Endothelial cell of umbilical vein (primary cell): ENCODE results near the gene CIBAR2. TPM values are rescaled to one million over a fixed set of nuclear protein-coding genes. Genes with fewer than 3 reads are reported as not detected.

Source experiments
- BruUV-seq: library from RNA; stranded (reverse); fragments of 400-500 nt; replicated peaks from 2 replicates; lab custom pipeline; 2021; lab: Mats Ljungman, UMichigan
- CTCF ChIA-PET: fragments of 300-600, 350-600 bp; sonication (Branson Sonifier 250); formaldehyde crosslinking; loops from one replicate; lab custom pipeline; 2021; ENCODE audit warnings: antibody characterized with exemption, inconsistent platforms; lab: Charles Lee
- POLR2A ChIA-PET: fragments of 300-600, 350-600 bp; sonication (Branson Sonifier 250); formaldehyde crosslinking; loops from one replicate; lab custom pipeline; 2021; ENCODE audit warnings: antibody characterized with exemption, inconsistent platforms; lab: Charles Lee
- DNase-seq: peaks from one replicate; pipeline ENCODE4 v3.0.0-alpha.2; 2011; ENCODE audit warnings: low read depth, low spot score
- FAIRE-seq: peaks from 2 replicates; lab custom pipeline; 2011; peaks lifted over from hg19 to GRCh38; lab: Jason Lieb, UNC
- H2AFZ ChIP-seq: 2 replicates; pipeline ENCODE4 v1.6.0; 2012; ENCODE audit warnings: low read depth, low read length, control low read depth, inconsistent platforms
- H3K27ac ChIP-seq: 2 replicates; pipeline ENCODE4 v1.5.1; 2011; ENCODE audit warnings: low read depth, mild to moderate bottlenecking, control low read depth, low read length, moderate library complexity; ENCODE audit not compliant: insufficient read depth
- H3K27me3 ChIP-seq, 2 experiments: 2 replicates each; pipeline versions ENCODE4 v1.6.0 to v1.6.1; 2011; ENCODE audit warnings: low read length in 2 of 2, mixed read lengths in 1 of 2; ENCODE audit not compliant: control insufficient read depth in 2 of 2, insufficient read depth in 2 of 2
- H3K36me3 ChIP-seq, 2 experiments: 2 replicates in 1 of 2; 3 replicates in 1 of 2; pipeline ENCODE4 v1.5.1; 2011; ENCODE audit warnings: low read length in 2 of 2, mild to moderate bottlenecking in 1 of 2, moderate library complexity in 1 of 2; ENCODE audit not compliant: control insufficient read depth in 2 of 2, insufficient read depth in 2 of 2; ENCODE audit errors: extremely low read depth in 1 of 2
- H3K4me1 ChIP-seq: 3 replicates; pipeline ENCODE4 v1.5.1; 2011; ENCODE audit warnings: mild to moderate bottlenecking, low read length; ENCODE audit not compliant: control insufficient read depth, insufficient read depth; ENCODE audit errors: extremely low read depth
- H3K4me2 ChIP-seq: 2 replicates; pipeline ENCODE4 v1.6.1; 2011; ENCODE audit warnings: low read length, control low read depth, mixed read lengths; ENCODE audit not compliant: insufficient read depth
- H3K4me3 ChIP-seq, 3 experiments: fragments of 200-600 bp in 1 of 3; sonication (generic), shearing (Covaris generic) in 1 of 3; replicated peaks in 1 of 3; 2 replicates each; pipeline ENCODE4 v1.5.1; 2011 to 2016; ENCODE audit warnings: control low read depth in 3 of 3, low read length in 3 of 3, mild to moderate bottlenecking in 2 of 3, inconsistent platforms in 1 of 3, low read depth in 1 of 3, moderate library complexity in 1 of 3; ENCODE audit not compliant: insufficient read depth in 1 of 3
- H3K79me2 ChIP-seq: 2 replicates; pipeline ENCODE4 v1.6.0; 2012; ENCODE audit warnings: low read length, inconsistent platforms; ENCODE audit not compliant: control insufficient read depth, insufficient read depth
- H3K9ac ChIP-seq: replicated peaks from 2 replicates; pipeline ENCODE3; 2011; ENCODE audit warnings: low read length, control low read depth; ENCODE audit not compliant: insufficient read depth; ENCODE audit errors: extremely low read depth
- H3K9me1 ChIP-seq: replicated peaks from 3 replicates; pipeline ENCODE4 v1.6.0; 2011; ENCODE audit warnings: mild to moderate bottlenecking, low read length; ENCODE audit not compliant: control insufficient read depth, insufficient read depth; ENCODE audit errors: extremely low read depth
- H3K9me3 ChIP-seq: replicated peaks from 2 replicates; pipeline ENCODE4 v1.5.1; 2012; ENCODE audit warnings: low read length, inconsistent platforms; ENCODE audit not compliant: control insufficient read depth, insufficient read depth
- H4K20me1 ChIP-seq: replicated peaks from 2 replicates; pipeline ENCODE3; 2011; ENCODE audit warnings: mild to moderate bottlenecking, low read length; ENCODE audit not compliant: control insufficient read depth, insufficient read depth; ENCODE audit errors: extremely low read depth
- FOS ChIP-seq: IDR thresholded peaks from 2 replicates; pipeline ENCODE4 v1.6.1; 2011; ENCODE audit warnings: mild to moderate bottlenecking, low read length, moderate library complexity, borderline replicate concordance; ENCODE audit not compliant: insufficient read depth
- GATA2 ChIP-seq: IDR thresholded peaks from 2 replicates; pipeline ENCODE4 v1.7.0; 2011; ENCODE audit warnings: low read depth, mild to moderate bottlenecking, moderate library complexity, mixed read lengths, low read length; ENCODE audit not compliant: insufficient read length, insufficient read depth
- JUN ChIP-seq: IDR thresholded peaks from 2 replicates; pipeline ENCODE4 v1.6.1; 2011; ENCODE audit warnings: borderline replicate concordance, low read depth; ENCODE audit not compliant: insufficient read length, insufficient read depth
- dilution Hi-C: fragments of 300-500 bp; cut with MboI; formaldehyde crosslinking; loops from one replicate; pipeline ENCODE4 v1.15.0; 2019; ENCODE audit warnings: low sequenced_read_pairs; ENCODE audit not compliant: extremely low pct_ligation_motif_present
- intact Hi-C: fragments of 100-400 bp; cut with micrococcal nuclease; formaldehyde crosslinking; loops from one replicate; pipeline ENCODE4 v1.10.0; 2022
- polyA plus RNA-seq, 4 experiments: library from polyadenylated mRNA; depleted of rRNA in 3 of 4; stranded (reverse) in 3 of 4; unstranded in 1 of 4; fragments of >200 nt; gene quantifications; 2 replicates each; pipeline versions ENCODE4 v1.2.1 to v1.2.3, GENCODE V29; 2011 to 2012; ENCODE audit warnings: missing spikeins in 1 of 4
- total RNA-seq: library from RNA; stranded (reverse); gene quantifications from 2 replicates; pipeline ENCODE4 v1.2.3, GENCODE V29; 2021
- TF ChIP-seq, protein P1 (sequence below), 2 donors: IDR thresholded peaks; 1 replicate in 1 of 2; 2 replicates in 1 of 2; pipeline ENCODE4 v1.5.1; 2011; ENCODE audit warnings: low read length in 2 of 2, mild to moderate bottlenecking in 2 of 2, moderate library complexity in 2 of 2, control low read depth in 1 of 2, inconsistent platforms in 1 of 2, low read depth in 1 of 2; ENCODE audit not compliant: insufficient read depth in 1 of 2; ENCODE audit errors: extremely low read depth in 1 of 2
- TF ChIP-seq, protein P2 (sequence below): IDR thresholded peaks from 2 replicates; pipeline ENCODE4 v1.6.1; 2011; ENCODE audit not compliant: insufficient read depth, insufficient read length

CIBAR2 gene
- total and polyA plus RNA-seq, 2 donors (not counting 3 experiments of a cell fraction or from before 2014, with no cell fraction given) = 0.07 TPM; not detected in 1

DNA sequence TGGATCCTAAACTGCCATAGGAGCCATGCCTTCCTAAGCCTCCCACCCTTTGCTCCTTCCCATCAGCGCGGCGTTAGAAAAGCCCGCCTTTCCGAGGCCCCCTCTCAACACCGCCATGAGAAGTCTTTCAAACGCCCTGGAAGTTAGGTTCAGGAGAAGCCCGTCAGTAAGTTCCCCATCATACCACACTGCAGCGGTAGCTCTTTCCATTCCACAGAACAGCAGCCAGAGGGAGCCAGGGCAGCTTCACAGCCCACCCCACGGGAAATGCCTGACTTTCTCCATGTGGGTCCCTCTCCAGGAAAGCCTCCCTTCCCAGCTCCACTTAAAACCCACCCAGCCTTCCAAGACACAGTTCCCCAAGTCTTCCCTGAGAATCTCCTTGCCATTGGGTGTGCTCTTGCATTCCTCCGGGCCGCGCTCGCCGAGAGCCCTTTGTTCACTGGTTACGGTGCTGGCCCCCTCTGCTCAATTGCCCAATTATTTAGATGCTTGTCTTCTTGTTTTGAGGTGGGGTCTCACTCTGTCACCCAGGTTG, 56.0 kb downstream of the CIBAR2 start:
- TF ChIP-seq, protein P1, sequence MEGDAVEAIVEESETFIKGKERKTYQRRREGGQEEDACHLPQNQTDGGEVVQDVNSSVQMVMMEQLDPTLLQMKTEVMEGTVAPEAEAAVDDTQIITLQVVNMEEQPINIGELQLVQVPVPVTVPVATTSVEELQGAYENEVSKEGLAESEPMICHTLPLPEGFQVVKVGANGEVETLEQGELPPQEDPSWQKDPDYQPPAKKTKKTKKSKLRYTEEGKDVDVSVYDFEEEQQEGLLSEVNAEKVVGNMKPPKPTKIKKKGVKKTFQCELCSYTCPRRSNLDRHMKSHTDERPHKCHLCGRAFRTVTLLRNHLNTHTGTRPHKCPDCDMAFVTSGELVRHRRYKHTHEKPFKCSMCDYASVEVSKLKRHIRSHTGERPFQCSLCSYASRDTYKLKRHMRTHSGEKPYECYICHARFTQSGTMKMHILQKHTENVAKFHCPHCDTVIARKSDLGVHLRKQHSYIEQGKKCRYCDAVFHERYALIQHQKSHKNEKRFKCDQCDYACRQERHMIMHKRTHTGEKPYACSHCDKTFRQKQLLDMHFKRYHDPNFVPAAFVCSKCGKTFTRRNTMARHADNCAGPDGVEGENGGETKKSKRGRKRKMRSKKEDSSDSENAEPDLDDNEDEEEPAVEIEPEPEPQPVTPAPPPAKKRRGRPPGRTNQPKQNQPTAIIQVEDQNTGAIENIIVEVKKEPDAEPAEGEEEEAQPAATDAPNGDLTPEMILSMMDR (IDR thresholded peaks at IDR 0.05; ENCODE audit: extremely low read depth in 1 of 2, insufficient read depth in 1 of 2, low read depth in 1 of 2, low read length in 2 of 2) = peak; percentile 12 to 61
- TF ChIP-seq GATA2 = no peak
- no TSS peak for BruUV-seq
- H3K4me1 ChIP-seq = peaks cover 9% of the 10 kb centered on the region
- intact Hi-C loops = loop anchor here (1.0 kb wide), 1 partner anchor 30 kb away; no protein-coding TSS in a partner anchor
- no peaks in the 10 kb centered on the region for H4K20me1 ChIP-seq
- H3K9ac ChIP-seq = no peak overlapping the region
- H3K27ac ChIP-seq = no peak overlapping the region
- dilution Hi-C loops = no loop called here
- DNase-seq (peak; percentile 35), FAIRE-seq (peak; percentile 56)
- no peaks in the 10 kb centered on the region for H3K9me3 ChIP-seq
- no peaks in the 10 kb centered on the region for H3K36me3 ChIP-seq
- no peak overlapping the region for H3K4me2 ChIP-seq
- H2AFZ ChIP-seq = peak overlapping the region; percentile 93
- POLR2A ChIA-PET = no interaction called here
- no peaks in the 10 kb centered on the region for H3K27me3 ChIP-seq
- CTCF ChIA-PET = interaction anchor here (0.6 to 5.9 kb wide), 18 partner anchors 8 to 80 kb away, joined by 3 to 123 read pairs (median 4); partner anchors contain the start of gene ZDHHC7
- no peaks in the 10 kb centered on the region for H3K79me2 ChIP-seq
- no peaks in the 10 kb centered on the region for H3K9me1 ChIP-seq
- H3K4me3 ChIP-seq = no peak overlapping the region

DNA sequence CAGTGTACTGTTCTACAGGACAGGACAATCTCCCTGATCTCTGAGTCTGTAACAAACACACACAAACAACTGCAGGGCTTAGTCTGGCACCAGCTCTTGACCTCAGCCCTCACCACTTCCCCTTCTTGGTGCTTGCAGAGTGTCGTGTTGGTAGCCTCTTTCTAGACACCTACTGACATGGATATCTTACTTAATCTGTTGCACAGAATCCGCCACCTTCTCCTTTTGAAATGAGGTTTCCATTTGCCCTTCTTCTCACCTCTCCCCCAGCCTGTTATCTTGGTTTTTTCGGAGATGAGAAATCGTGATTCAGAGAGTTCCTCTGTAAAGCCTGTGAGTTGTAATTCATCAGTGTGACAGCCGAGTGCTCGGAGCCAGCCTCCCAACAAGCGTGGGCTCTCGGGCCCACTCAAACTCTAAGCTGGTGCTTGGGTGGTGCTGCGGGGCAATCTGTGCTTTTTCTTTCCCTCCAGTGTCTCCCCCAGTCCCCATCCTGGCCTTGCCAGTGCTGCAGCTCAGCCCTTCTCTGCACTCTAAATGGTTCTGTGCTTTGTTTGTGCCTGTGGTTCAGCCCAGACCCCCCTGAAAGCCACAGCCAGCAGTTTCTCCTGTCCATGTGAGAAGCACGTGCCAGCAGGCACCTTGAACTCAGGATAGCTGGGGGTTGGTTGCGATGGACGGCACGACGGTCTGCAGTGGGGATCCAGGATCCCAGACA, 56.6 kb downstream of the CIBAR2 start:
- peak; percentile 94 for FAIRE-seq

More for the DNA sequence above, 56.6 kb downstream of the CIBAR2 start:
- H3K4me3 ChIP-seq = peak overlapping the region in 1 of 3 experiments; percentile 47
- H3K36me3 ChIP-seq = no peaks in the 10 kb centered on the region
- POLR2A ChIA-PET = no interaction called here
- no peaks in the 10 kb centered on the region for H3K79me2 ChIP-seq
- no TSS peak for BruUV-seq
- intact Hi-C loops = loop anchor here (1.0 kb wide), 1 partner anchor 31 kb away; no protein-coding TSS in a partner anchor
- no peaks in the 10 kb centered on the region for H4K20me1 ChIP-seq
- no peak overlapping the region for H3K9ac ChIP-seq
- no peaks in the 10 kb centered on the region for H3K9me3 ChIP-seq
- CTCF ChIA-PET = interaction anchor here (0.6 to 5.9 kb wide), 18 partner anchors 9 to 79 kb away, joined by 3 to 123 read pairs (median 4); partner anchors contain the start of gene ZDHHC7
- H3K9me1 ChIP-seq = no peaks in the 10 kb centered on the region
- H3K27me3 ChIP-seq = no peaks in the 10 kb centered on the region
- peak overlapping the region; percentile 93 for H2AFZ ChIP-seq
- H3K4me2 ChIP-seq = peak overlapping the region; percentile 90
- DNase-seq = peak; percentile 72
- H3K27ac ChIP-seq = peak overlapping the region; percentile 5
- H3K4me1 ChIP-seq = peaks cover 9% of the 10 kb centered on the region
- TF ChIP-seq FOS (no peak), GATA2 (peak; percentile 76), JUN (no peak)
- TF ChIP-seq, protein P2, sequence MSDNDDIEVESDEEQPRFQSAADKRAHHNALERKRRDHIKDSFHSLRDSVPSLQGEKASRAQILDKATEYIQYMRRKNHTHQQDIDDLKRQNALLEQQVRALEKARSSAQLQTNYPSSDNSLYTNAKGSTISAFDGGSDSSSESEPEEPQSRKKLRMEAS = no peak
- dilution Hi-C loops = no loop called here
